Mesenchymal stem cell (in vitro differentiated cells and primary cell): Measurements from ENCODE around the gene TIMD4.
"Not testable (repeated sequence)": the region's sequence is repeated elsewhere in the genome, so short reads cannot be mapped to it uniquely, and the experiment has no call there.

Experiments used
- DNase-seq: peaks from one replicate; pipeline ENCODE4 v3.0.0-alpha.2; 2013
- H2AFZ ChIP-seq: one replicate; pipeline ENCODE4 v1.6.1; 2013; ENCODE audit warnings: low read depth, mild to moderate bottlenecking, control low read depth, inconsistent platforms, low read length, moderate library complexity
- H2AK5ac ChIP-seq: 2 replicates; pipeline ENCODE4 v1.6.1; 2013; ENCODE audit warnings: low read length, moderate library complexity, mild to moderate bottlenecking, inconsistent platforms; ENCODE audit not compliant: severe bottlenecking
- H2BK120ac ChIP-seq: one replicate; pipeline ENCODE4 v1.6.1; 2013; ENCODE audit warnings: low read depth, mild to moderate bottlenecking, inconsistent platforms, low read length, moderate library complexity
- H2BK12ac ChIP-seq, 2 experiments: one replicate each; pipeline ENCODE4 v1.6.1; 2013; ENCODE audit warnings: inconsistent platforms in 2 of 2, low read length in 2 of 2, mild to moderate bottlenecking in 2 of 2, moderate library complexity in 2 of 2, control low read depth in 1 of 2
- H2BK15ac ChIP-seq: one replicate; pipeline ENCODE4 v1.6.1; 2013; ENCODE audit warnings: mild to moderate bottlenecking, low read depth, inconsistent platforms; ENCODE audit not compliant: poor library complexity, severe bottlenecking
- H2BK5ac ChIP-seq: 2 replicates; pipeline ENCODE4 v1.6.1; 2013; ENCODE audit warnings: low read depth, mild to moderate bottlenecking, low read length, control low read depth, inconsistent platforms; ENCODE audit not compliant: poor library complexity, severe bottlenecking
- H3K14ac ChIP-seq, 2 experiments: one replicate each; pipeline ENCODE4 v1.6.1; 2013; ENCODE audit warnings: inconsistent platforms in 2 of 2, low read length in 2 of 2, control low read depth in 1 of 2, mild to moderate bottlenecking in 1 of 2, moderate library complexity in 1 of 2
- H3K18ac ChIP-seq, 2 experiments: one replicate each; pipeline ENCODE4 v1.6.1; 2013; ENCODE audit warnings: inconsistent platforms in 2 of 2, low read length in 2 of 2, control low read depth in 1 of 2, low read depth in 1 of 2, mild to moderate bottlenecking in 1 of 2
- H3K23ac ChIP-seq, 2 experiments: one replicate each; pipeline ENCODE4 v1.6.1; 2013; ENCODE audit warnings: inconsistent platforms in 2 of 2, low read length in 2 of 2, mild to moderate bottlenecking in 2 of 2, moderate library complexity in 2 of 2, control low read depth in 1 of 2
- H3K27ac ChIP-seq: 2 replicates; pipeline ENCODE4 v1.5.1; 2013; ENCODE audit warnings: mild to moderate bottlenecking, moderate library complexity, low read length, control low read depth, inconsistent platforms; ENCODE audit not compliant: poor library complexity, severe bottlenecking
- H3K27me3 ChIP-seq, 2 experiments: 2 replicates each; pipeline versions ENCODE4 v1.6.1 to v1.7.0; 2013; ENCODE audit warnings: low read length in 2 of 2, mild to moderate bottlenecking in 2 of 2, moderate library complexity in 2 of 2, control low read depth in 1 of 2, inconsistent platforms in 1 of 2; ENCODE audit not compliant: control insufficient read depth in 1 of 2, insufficient read depth in 1 of 2
- H3K36me3 ChIP-seq, 2 experiments: 2 replicates each; pipeline versions ENCODE4 v1.6.1 to v1.7.0; 2013; ENCODE audit warnings: low read length in 2 of 2, control low read depth in 1 of 2, inconsistent platforms in 1 of 2, low read depth in 1 of 2, mild to moderate bottlenecking in 1 of 2; ENCODE audit not compliant: insufficient read depth in 2 of 2, control insufficient read depth in 1 of 2
- H3K4ac ChIP-seq, 2 experiments: one replicate each; pipeline ENCODE4 v1.6.1; 2013; ENCODE audit warnings: inconsistent platforms in 2 of 2, low read length in 2 of 2, mild to moderate bottlenecking in 2 of 2, moderate library complexity in 2 of 2, control low read depth in 1 of 2, low read depth in 1 of 2
- H3K4me1 ChIP-seq: 2 replicates; pipeline ENCODE4 v1.6.1; 2013; ENCODE audit warnings: low read depth, low read length, control low read depth; ENCODE audit not compliant: control insufficient read depth, insufficient read depth
- H3K4me2 ChIP-seq: 2 replicates; pipeline ENCODE4 v1.6.1; 2013; ENCODE audit warnings: low read length, mild to moderate bottlenecking, inconsistent platforms; ENCODE audit not compliant: poor library complexity, severe bottlenecking
- H3K4me3 ChIP-seq, 2 experiments: 2 replicates each; pipeline versions ENCODE4 v1.5.1 to v1.7.0; 2013; ENCODE audit warnings: low read length in 2 of 2, mild to moderate bottlenecking in 2 of 2, control low read depth in 1 of 2, low read depth in 1 of 2; ENCODE audit not compliant: insufficient read depth in 1 of 2
- H3K79me1 ChIP-seq: replicated peaks from 2 replicates; pipeline ENCODE4 v1.6.1; 2013; ENCODE audit warnings: mild to moderate bottlenecking, control low read depth, low read length, inconsistent platforms; ENCODE audit not compliant: poor library complexity, severe bottlenecking
- H3K9ac ChIP-seq: 2 replicates; pipeline ENCODE4 v1.7.0; 2013; ENCODE audit warnings: mild to moderate bottlenecking, low read length, moderate library complexity
- H3K9me3 ChIP-seq: 2 replicates; pipeline ENCODE4 v1.7.0; 2013; ENCODE audit warnings: mild to moderate bottlenecking, low read length; ENCODE audit not compliant: control insufficient read depth
- H4K8ac ChIP-seq: one replicate; pipeline ENCODE4 v1.6.1; 2013; ENCODE audit warnings: inconsistent platforms, mild to moderate bottlenecking, low read length, moderate library complexity
- H4K91ac ChIP-seq: one replicate; pipeline ENCODE4 v1.6.1; 2013; ENCODE audit warnings: mild to moderate bottlenecking, low read length, inconsistent platforms
- WGBS: methylation state at CpG from one replicate; pipeline ENCODE4 v1.1.7; 2013; ENCODE audit warnings: mixed read lengths; 5-methylcytosine and 5-hydroxymethylcytosine counted together

The TIMD4 gene

GRCh38 chr5:156940462-156940861, 22.6 kb downstream of the TIMD4 start:
- not testable (repeated sequence) for H2BK15ac ChIP-seq, H4K91ac ChIP-seq, H2AFZ ChIP-seq, H2AK5ac ChIP-seq, H3K36me3 ChIP-seq, H3K79me1 ChIP-seq, H3K4me1 ChIP-seq, DNase-seq, H2BK120ac ChIP-seq, H3K9ac ChIP-seq, H3K9me3 ChIP-seq, H3K4ac ChIP-seq, H3K4me2 ChIP-seq, H2BK5ac ChIP-seq, H3K27me3 ChIP-seq, H3K23ac ChIP-seq, H4K8ac ChIP-seq, H3K14ac ChIP-seq, H3K18ac ChIP-seq, H3K27ac ChIP-seq, H2BK12ac ChIP-seq, H3K4me3 ChIP-seq
- WGBS = 93% methylated on average over 22 of the region's 28 CpGs

- Histone ChIP-seq H2AFZ (no peak overlapping the region), H3K4me3 (no peak overlapping the region), H2BK12ac (no peak overlapping the region), H3K4me1 (no peaks in the 10 kb centered on the region), H3K27ac (no peak overlapping the region), H4K91ac (no peak overlapping the region), H2BK15ac (no peak overlapping the region), H2AK5ac (no peak overlapping the region), H3K18ac (no peak overlapping the region), H3K23ac (no peak overlapping the region), H2BK120ac (no peak overlapping the region), H2BK5ac (no peak overlapping the region), H3K4ac (no peak overlapping the region), H4K8ac (no peak overlapping the region), H3K4me2 (no peak overlapping the region), H3K9ac (no peak overlapping the region), H3K36me3 (no peaks in the 10 kb centered on the region), H3K79me1 (no peaks in the 10 kb centered on the region), H3K9me3 (no peaks in the 10 kb centered on the region), H3K14ac (no peak overlapping the region), H3K27me3 (no peaks in the 10 kb centered on the region)
- WGBS = 71% methylated on average over 1 of the region's 2 CpGs
- no peak for DNase-seq
These were observed 26.1 kb downstream of the TIMD4 start for GRCh38 chr5:156936972-156937371.

GRCh38 chr5:156934450-156935211, 28.4 kb downstream of the TIMD4 start:
- Histone ChIP-seq H3K36me3 (no peaks in the 10 kb centered on the region), H3K4me2 (no peak overlapping the region), H3K18ac (no peak overlapping the region), H3K4me3 (no peak overlapping the region), H3K4ac (no peak overlapping the region), H4K8ac (no peak overlapping the region), H3K79me1 (no peaks in the 10 kb centered on the region), H2BK5ac (no peak overlapping the region), H3K23ac (no peak overlapping the region), H3K9me3 (no peaks in the 10 kb centered on the region), H4K91ac (no peak overlapping the region), H2AK5ac (no peak overlapping the region), H3K27ac (no peak overlapping the region), H3K27me3 (no peaks in the 10 kb centered on the region), H2BK15ac (no peak overlapping the region), H2AFZ (no peak overlapping the region), H3K9ac (no peak overlapping the region), H3K14ac (no peak overlapping the region), H2BK120ac (no peak overlapping the region), H2BK12ac (no peak overlapping the region), H3K4me1 (no peaks in the 10 kb centered on the region)
- DNase-seq = no peak
- WGBS = 61% methylated on average over 4 of the region's 9 CpGs

GRCh38 chr5:156929366-156929948, 33.6 kb downstream of the TIMD4 start:
- H3K36me3 ChIP-seq = no peaks in the 10 kb centered on the region
- 65% methylated on average over 1 of the region's 3 CpGs for WGBS
- no peak overlapping the region for H2BK120ac ChIP-seq
- H3K4me3 ChIP-seq = no peak overlapping the region
- H3K9me3 ChIP-seq = no peaks in the 10 kb centered on the region
- H3K9ac ChIP-seq = no peak overlapping the region
- H4K8ac ChIP-seq = no peak overlapping the region
- no peak overlapping the region for H2BK15ac ChIP-seq
- H2AFZ ChIP-seq = no peak overlapping the region
- no peak for DNase-seq
- H3K4me1 ChIP-seq = no peaks in the 10 kb centered on the region
- H3K23ac ChIP-seq = no peak overlapping the region
- no peak overlapping the region for H4K91ac ChIP-seq
- H3K4ac ChIP-seq = no peak overlapping the region
- H3K14ac ChIP-seq = no peak overlapping the region
- no peaks in the 10 kb centered on the region for H3K27me3 ChIP-seq
- no peak overlapping the region for H2BK5ac ChIP-seq
- H3K4me2 ChIP-seq = no peak overlapping the region
- no peak overlapping the region for H2AK5ac ChIP-seq
- H2BK12ac ChIP-seq = no peak overlapping the region
- H3K18ac ChIP-seq = no peak overlapping the region
- no peak overlapping the region for H3K27ac ChIP-seq
- no peaks in the 10 kb centered on the region for H3K79me1 ChIP-seq
